ENCODE measurements around the gene DISC1. TPM values are rescaled to one million over a fixed set of nuclear protein-coding genes. Genes with fewer than 3 reads are reported as not detected.

The DISC1 gene
- total RNA-seq, 1 experiment from 2014 or later, result 13.5 TPM

- CTCF ChIA-PET, result no interaction called here
- Mint-ChIP-seq H3K4me3 (ENCODE audit: unreplicated experiment) (no peak overlapping the region), H3K36me3 (ENCODE audit: insufficient read depth, unreplicated experiment) (no peaks in the 10 kb centered on the region), H3K27me3 (ENCODE audit: insufficient read depth, unreplicated experiment) (no peaks in the 10 kb centered on the region), H3K27ac (ENCODE audit: unreplicated experiment) (no peak overlapping the region), H3K4me1 (ENCODE audit: low read depth, unreplicated experiment) (peaks cover 14% of the 10 kb centered on the region), H3K9me3 (ENCODE audit: unreplicated experiment) (no peaks in the 10 kb centered on the region)
- intact Hi-C loops (cut with micrococcal nuclease; ENCODE audit: unreplicated experiment), result no loop called here
- Histone ChIP-seq H3K36me3 (ENCODE audit: control insufficient read depth, insufficient read depth, low read length) (no peaks in the 10 kb centered on the region), H3K4me3 (ENCODE audit: low read depth, low read length) (no peak overlapping the region), H3K9me3 (no peaks in the 10 kb centered on the region), H3K27me3 (replicated peaks; ENCODE audit: control insufficient read depth, insufficient read depth, low read length) (no peaks in the 10 kb centered on the region), H3K4me1 (peaks cover 9% of the 10 kb centered on the region; the same call in 1 of the 2 replicates)
- TF ChIP-seq, protein P1, sequence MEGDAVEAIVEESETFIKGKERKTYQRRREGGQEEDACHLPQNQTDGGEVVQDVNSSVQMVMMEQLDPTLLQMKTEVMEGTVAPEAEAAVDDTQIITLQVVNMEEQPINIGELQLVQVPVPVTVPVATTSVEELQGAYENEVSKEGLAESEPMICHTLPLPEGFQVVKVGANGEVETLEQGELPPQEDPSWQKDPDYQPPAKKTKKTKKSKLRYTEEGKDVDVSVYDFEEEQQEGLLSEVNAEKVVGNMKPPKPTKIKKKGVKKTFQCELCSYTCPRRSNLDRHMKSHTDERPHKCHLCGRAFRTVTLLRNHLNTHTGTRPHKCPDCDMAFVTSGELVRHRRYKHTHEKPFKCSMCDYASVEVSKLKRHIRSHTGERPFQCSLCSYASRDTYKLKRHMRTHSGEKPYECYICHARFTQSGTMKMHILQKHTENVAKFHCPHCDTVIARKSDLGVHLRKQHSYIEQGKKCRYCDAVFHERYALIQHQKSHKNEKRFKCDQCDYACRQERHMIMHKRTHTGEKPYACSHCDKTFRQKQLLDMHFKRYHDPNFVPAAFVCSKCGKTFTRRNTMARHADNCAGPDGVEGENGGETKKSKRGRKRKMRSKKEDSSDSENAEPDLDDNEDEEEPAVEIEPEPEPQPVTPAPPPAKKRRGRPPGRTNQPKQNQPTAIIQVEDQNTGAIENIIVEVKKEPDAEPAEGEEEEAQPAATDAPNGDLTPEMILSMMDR (IDR thresholded peaks at IDR 0.05; ENCODE audit: insufficient read depth in 1 of 2, low read depth in 1 of 2, low read length in 1 of 2, severe bottlenecking in 1 of 2, unreplicated experiment in 1 of 2), result no peak
- DNase-seq, result no peak
- no TSS peak for BruUV-seq (replicated peaks)
- POLR2A ChIA-PET, result no interaction called here
Measured at GRCh38 chr1:231720652-231721325, 94.2 kb downstream of the DISC1 start.

GRCh38 chr1:231721436-231721835 is 94.8 kb downstream of the DISC1 start:
- H3K36me3 Mint-ChIP-seq (ENCODE audit: insufficient read depth, unreplicated experiment), result no peaks in the 10 kb centered on the region
- no TSS peak for BruUV-seq (replicated peaks)
- ChIA-PET POLR2A (no interaction called here), CTCF (no interaction called here)
- DNase-seq, result no peak
- TF ChIP-seq, protein P1 (IDR thresholded peaks at IDR 0.05; ENCODE audit: insufficient read depth in 1 of 2, low read depth in 1 of 2, low read length in 1 of 2, severe bottlenecking in 1 of 2, unreplicated experiment in 1 of 2), result no peak
- H3K4me3 Mint-ChIP-seq (ENCODE audit: unreplicated experiment), result no peak overlapping the region
- no peaks in the 10 kb centered on the region for H3K27me3 Mint-ChIP-seq (ENCODE audit: insufficient read depth, unreplicated experiment)
- Histone ChIP-seq H3K4me1 (peaks cover 9% of the 10 kb centered on the region; the same call in 1 of the 2 replicates), H3K9me3 (no peaks in the 10 kb centered on the region), H3K36me3 (ENCODE audit: control insufficient read depth, insufficient read depth, low read length) (no peaks in the 10 kb centered on the region), H3K4me3 (ENCODE audit: low read depth, low read length) (no peak overlapping the region), H3K27me3 (replicated peaks; ENCODE audit: control insufficient read depth, insufficient read depth, low read length) (no peaks in the 10 kb centered on the region)
- no peaks in the 10 kb centered on the region for H3K9me3 Mint-ChIP-seq (ENCODE audit: unreplicated experiment)
- peaks cover 14% of the 10 kb centered on the region for H3K4me1 Mint-ChIP-seq (ENCODE audit: low read depth, unreplicated experiment)
- intact Hi-C loops (cut with micrococcal nuclease; ENCODE audit: unreplicated experiment), result no loop called here
- no peak overlapping the region for H3K27ac Mint-ChIP-seq (ENCODE audit: unreplicated experiment)

- intact Hi-C loops (cut with micrococcal nuclease; ENCODE audit: unreplicated experiment), result no loop called here
- CTCF ChIA-PET, result no interaction called here
- no TSS peak for BruUV-seq (replicated peaks)
- Mint-ChIP-seq H3K4me1 (ENCODE audit: low read depth, unreplicated experiment) (peaks cover 14% of the 10 kb centered on the region), H3K36me3 (ENCODE audit: insufficient read depth, unreplicated experiment) (no peaks in the 10 kb centered on the region), H3K9me3 (ENCODE audit: unreplicated experiment) (no peaks in the 10 kb centered on the region), H3K4me3 (ENCODE audit: unreplicated experiment) (no peak overlapping the region), H3K27me3 (ENCODE audit: insufficient read depth, unreplicated experiment) (no peaks in the 10 kb centered on the region), H3K27ac (ENCODE audit: unreplicated experiment) (no peak overlapping the region)
- Histone ChIP-seq H3K4me3 (ENCODE audit: low read depth, low read length) (no peak overlapping the region), H3K36me3 (ENCODE audit: control insufficient read depth, insufficient read depth, low read length) (no peaks in the 10 kb centered on the region), H3K27me3 (replicated peaks; ENCODE audit: control insufficient read depth, insufficient read depth, low read length) (no peaks in the 10 kb centered on the region), H3K9me3 (no peaks in the 10 kb centered on the region), H3K4me1 (peaks cover 9% of the 10 kb centered on the region; the same call in 1 of the 2 replicates)
- POLR2A ChIA-PET, result no interaction called here
- TF ChIP-seq, protein P1 (IDR thresholded peaks at IDR 0.05; ENCODE audit: insufficient read depth in 1 of 2, low read depth in 1 of 2, low read length in 1 of 2, severe bottlenecking in 1 of 2, unreplicated experiment in 1 of 2), result no peak
- DNase-seq, result no peak
Measured at GRCh38 chr1:231722356-231722755, 95.8 kb downstream of the DISC1 start.

All from Caco-2 (cell line).